HG02938 (cell line): ENCODE measurements around the gene ACTMAP.
"Not testable (repeated sequence)": the region's sequence is repeated elsewhere in the genome, so short reads cannot be mapped to it uniquely, and the experiment has no call there.

Experiments used
- ATAC-seq: cut with Tn5 transposase; IDR thresholded peaks from one replicate; pipeline ENCODE4 v1.9.1; 2021; ENCODE audit warnings: mild to moderate bottlenecking, moderate library complexity; ENCODE audit not compliant: unreplicated experiment

The ACTMAP gene

DNA sequence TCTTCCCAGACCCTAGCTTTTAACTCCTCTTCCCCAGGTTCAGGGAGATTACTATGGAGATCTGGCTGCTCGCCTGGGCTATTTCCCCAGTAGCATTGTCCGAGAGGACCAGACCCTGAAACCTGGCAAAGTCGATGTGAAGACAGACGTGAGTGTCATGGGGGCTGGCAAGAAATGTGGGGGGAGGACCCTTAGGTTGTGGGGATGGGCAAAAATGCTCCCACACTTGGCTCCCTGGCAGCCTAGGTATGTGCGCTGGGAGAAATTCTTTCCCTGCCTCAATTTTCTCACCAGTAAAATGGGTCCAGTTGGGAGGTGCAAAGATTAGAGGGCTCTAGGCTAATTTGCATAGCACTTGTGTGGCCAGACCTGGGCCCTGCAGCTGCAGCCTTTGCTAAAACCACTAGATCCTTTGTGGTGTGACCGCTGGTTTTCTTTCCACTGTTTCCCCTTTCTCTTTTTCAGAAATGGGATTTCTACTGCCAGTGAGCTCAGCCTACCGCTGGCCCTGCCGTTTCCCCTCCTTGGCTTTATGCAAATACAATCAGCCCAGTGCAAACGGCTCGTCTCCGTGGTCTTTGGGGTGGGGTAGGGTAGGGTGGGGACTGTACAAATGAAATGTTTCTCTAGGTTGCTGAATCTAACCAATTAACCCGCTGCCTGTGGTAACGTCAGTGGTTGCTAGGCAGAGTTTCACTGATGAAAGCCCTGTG is 26.8 kb upstream of the ACTMAP start:
- peak; percentile 60 for ATAC-seq

DNA sequence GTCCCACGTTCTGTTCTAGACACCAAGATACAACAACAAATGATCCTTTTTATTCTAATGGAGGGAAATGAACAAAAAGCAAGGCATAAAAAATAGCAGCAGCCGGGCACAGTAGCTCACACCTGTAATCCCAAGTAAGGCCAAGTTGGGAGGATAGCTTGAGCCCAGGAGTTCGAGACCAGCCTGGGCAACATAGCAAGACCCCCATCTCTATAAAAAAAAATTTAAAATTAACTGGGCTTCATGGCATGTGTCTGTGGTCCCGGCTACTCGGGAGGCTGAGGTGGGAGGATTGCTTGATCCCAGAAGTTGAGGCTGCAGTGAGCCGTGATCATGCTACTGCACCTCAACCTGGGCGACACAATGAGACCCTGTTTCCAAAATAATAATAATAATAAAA is 26.1 kb upstream of the ACTMAP start:
- ATAC-seq, result no peak

DNA sequence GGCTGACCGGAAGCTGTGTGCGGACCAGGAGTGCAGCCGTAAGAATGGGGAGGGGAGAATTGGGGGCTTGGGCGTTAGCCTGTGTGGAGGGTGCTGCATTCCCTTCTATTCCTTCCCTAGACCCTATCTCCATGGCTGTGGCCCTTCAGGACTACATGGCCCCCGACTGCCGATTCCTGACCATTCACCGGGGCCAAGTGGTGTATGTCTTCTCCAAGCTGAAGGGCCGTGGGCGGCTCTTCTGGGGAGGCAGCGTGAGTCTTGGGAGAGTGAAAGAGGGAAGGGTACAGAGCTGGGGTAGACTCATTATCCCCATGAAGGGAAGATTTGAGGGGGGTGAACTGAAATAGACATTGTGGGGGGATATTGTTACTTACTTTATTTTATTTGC is 25.4 kb upstream of the ACTMAP start:
- ATAC-seq, result no peak

DNA sequence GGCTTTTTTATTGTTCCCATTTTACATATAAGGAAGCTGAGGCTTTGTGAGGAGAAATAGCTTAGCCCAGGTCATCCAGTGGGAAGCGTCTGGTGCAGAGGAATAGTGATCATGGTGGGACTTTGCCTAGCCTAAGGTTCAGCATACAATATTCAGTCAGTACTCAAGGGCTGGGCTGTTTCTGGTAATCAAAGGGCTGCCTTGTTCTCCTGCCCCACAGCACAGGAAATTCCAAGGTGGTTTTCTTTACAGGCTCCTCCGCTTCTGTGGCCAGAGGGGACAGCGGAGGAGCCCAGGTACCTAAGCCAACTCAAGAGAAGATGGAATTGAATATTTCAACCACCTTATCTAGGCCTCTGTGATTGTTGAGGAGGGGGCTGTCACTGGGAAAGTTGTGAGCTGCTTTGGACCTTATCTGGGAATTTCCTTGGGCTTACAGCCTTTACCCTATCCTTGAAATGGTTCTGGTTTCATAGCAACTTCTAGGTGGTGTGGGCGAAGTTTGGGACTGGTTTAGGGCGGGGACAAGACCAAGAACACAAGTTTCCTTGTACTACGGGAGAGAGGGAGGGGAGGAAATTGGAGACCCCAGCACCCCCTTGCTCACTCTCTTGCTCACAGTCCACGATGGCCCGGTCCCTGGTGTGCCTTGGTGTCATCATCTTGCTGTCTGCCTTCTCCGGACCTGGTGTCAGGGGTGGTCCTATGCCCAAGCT is 24.8 kb upstream of the ACTMAP start, which contains the start of gene MIA:
MIA (plus strand) TSS at position 606 of the 716 bp plus-strand sequence; CDS start at position 628, 22 bp downstream.
- ATAC-seq, result no peak

DNA sequence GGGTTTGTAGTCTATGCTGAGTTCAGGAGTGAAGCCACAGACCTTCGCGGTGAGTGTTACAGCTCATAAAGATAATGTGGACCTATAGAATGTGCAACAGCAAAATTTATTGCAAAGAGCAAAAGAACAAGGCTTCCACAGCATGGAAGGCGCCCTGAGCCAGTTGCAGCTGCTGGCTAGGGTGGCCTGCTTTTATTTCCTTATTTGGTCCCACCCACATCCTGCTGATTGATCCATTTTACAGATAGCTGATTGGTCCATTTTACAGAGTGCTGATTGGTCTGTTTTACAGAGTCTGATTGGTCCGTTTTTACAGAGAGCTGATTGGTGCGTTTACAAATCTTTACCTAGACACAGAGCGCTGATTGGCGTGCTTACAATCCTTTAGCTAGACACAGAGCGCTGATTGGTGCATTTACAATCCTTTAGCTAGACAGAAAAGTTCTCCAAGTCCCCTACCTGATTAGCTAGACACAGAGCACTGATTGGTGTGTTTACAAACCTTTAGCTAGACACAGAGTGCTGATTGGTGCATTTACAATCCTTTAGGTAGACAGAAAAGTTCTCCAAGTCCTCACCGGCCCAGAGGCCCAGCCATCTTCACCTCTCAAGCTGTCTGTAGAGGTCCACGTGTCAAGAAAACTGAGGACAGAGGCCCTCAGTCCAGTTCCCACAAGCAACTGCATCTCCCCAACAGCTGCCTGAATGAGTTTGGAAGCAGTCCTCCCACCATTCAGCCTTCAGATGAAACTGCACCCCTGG is 21.0 kb upstream of the ACTMAP start:
- ATAC-seq, result not testable (repeated sequence)

DNA sequence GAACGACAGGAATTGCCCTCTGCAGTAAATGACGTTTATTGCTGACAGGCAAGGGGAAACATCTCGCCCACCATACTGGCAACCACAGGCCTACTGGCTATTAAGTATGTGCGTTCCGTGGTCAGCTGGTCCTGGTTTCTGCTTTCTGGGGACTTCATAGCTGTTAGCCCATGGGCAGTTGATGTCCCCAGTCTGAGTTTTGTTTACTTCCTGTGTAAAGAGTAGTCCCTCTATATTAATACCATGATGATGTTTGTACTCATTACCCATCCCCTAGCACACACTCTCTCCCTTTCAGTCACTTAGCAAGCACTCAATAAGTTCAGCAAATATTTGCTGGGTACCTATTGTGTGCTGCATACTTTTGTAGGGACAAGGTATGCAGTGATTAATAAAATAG is 18.6 kb upstream of the ACTMAP start:
- no peak for ATAC-seq

DNA sequence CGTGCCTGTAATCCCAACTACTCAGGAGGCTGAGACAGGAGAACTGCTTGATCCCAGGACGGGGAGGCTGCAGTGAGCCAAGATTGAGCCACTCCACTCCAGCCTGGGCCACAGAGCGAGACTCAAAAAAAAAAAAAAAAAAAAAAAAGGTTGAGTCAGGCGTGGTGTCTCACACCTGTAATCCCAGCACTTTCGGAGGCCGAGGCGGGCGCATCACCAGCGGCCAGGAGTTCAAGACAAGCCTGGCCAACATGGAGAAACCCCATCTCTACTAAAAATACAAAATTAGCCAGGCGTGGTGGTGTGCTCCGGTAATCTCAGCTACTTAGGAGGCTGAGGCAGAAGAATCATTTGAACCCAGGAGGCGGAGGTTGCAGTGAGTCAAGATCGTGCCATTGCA is 16.1 kb upstream of the ACTMAP start:
- not testable (repeated sequence) for ATAC-seq

DNA sequence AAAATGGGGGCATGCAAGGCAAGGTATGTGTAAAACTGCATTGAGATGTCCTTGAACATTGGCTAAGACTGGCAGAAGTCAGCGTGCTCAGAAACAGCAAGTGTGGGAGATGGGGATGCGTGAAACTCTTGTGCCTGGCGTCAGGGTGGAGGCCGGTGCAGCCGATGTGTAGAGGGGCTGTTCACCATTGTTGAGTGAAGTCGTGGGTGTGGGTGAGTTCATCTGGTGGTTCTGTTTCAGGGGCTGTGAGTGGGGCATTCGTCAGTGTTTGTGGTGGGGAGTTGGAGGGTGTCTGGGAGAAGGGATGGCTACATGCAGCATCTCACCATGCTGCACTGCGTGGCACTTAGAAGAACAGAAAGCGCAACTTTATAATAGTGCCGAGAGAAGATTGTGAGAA is 13.7 kb upstream of the ACTMAP start:
- ATAC-seq, result no peak

DNA sequence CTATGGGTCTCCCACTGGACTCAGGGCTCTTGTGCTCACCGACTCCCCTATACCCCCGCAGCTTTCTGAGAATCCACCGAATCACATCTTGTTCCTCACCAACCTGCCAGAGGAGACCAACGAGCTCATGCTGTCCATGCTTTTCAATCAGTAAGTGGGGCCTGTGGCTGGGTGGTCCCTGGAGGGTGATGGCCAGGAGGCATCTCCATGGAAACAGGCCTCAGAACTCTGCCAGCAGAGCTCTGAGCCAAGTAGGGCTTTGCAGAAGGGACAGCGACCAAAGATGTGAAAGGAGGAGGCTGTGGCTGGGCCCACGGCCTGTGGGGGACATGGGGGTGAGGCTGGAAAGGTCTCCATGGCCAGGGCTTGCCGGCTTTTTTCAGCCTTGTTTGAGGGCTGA is 13.2 kb upstream of the ACTMAP start:
- ATAC-seq, result no peak

DNA sequence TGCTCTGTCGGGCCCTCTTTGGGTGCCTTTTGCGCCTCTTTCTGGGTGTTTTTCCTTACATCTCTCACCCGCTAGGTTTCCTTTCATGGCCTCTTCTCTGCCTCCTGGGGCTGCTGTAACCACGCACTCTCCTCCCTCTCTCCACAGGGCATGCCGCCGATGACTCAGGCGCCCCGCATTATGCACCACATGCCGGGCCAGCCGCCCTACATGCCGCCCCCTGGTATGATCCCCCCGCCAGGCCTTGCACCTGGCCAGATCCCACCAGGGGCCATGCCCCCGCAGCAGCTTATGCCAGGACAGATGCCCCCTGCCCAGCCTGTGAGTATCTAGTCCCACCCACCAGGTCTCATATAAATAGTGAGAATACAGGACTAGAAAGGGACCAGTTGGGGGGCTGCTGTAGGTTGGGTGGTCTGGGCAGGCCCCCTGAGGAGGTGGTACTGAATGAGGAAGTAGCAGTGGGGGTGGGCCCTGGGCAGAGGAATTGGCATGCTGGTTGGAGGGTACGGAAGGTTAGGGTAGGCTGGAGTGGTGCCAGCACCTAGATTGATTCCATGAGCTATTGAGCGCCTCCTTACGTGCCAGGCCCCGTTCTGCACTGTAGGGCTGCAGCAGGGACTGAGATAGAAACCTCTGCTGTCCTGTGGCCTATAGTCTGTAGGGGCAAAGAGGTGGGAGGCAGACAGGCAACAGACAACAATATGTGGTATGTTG is 12.6 kb upstream of the ACTMAP start:
- ATAC-seq, result no peak

DNA sequence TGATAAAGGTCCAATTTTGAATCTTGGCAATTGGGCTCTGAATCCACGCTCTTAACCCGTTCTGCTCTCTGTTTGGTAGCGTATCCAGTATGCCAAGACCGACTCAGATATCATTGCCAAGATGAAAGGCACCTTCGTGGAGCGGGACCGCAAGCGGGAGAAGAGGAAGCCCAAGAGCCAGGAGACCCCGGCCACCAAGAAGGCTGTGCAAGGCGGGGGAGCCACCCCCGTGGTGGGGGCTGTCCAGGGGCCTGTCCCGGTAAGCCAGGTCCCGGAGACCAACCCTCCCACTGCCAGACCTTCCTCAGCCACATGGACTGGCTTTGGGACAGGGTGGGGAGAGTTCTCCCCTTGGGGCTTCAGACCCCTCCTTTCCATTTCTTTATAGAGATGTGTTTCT is 9.1 kb upstream of the ACTMAP start:
- no peak for ATAC-seq

DNA sequence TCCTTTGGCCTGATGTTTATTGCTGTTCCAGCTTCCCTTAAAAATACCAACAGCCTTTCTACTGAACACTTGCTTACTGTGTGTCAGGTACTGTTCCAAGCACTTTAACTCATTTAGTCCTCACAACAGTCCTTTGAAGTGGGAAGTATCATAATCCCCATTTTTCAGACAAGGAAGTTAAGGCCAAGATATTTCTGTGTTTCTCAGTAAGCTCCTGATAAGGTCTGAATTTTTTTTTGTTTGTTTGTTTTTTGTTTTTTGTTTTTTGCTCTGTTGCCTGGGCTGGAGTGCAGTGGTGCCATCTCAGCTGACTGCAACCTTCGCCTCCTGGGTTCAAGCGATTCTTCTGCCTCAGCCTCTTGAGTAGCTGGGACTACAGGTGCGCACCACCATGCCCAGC is 8.2 kb upstream of the ACTMAP start:
- no peak for ATAC-seq

DNA sequence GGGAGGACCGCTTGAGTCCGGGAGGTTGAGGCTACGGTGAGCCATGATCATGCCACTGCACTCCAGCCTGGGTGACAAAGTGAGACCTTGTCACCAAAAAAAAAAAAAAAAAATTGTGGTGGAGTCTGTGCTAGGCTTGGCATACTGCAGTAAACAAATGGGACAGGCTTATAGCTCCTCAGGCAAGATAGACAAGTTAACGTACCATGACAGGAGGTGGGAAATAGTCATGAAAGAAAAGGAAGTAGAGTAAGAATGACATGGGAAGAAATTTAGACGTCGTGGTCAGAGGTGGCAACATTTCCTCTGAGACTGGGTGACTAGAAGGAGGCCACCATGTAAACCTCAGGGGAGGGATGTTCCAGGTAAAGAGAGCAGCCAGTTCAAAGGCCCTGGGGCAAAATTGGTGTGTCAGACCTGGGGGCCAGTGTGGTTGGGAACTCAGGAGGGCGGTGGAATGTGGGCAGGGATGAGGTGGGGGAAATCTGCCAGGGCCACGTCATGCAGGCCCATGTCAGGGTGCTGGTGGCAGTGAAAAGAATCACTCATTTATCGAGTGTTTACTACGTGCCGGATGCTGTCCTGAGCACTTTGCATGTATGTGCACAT is 6.3 kb upstream of the ACTMAP start:
- ATAC-seq, result no peak

DNA sequence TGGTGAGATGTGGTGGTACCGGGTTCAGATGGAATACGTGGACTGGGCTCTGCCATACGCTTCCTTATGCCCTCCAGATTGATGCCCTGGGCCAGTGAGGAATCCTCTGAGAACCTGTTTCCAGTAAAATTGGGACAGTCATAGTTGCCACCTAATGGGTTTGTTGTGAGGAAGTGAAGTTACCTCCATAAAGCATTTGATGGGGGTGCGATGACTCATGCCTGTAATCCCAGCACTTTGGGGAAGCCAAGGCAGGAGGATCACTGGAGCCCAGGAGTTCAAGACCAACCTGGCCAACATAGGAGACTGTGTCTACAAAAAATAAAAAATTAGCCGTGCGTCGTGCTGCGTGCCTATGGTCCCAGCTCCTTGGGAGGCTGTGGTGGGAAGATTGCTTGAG is 5.5 kb upstream of the ACTMAP start:
- ATAC-seq, result no peak

DNA sequence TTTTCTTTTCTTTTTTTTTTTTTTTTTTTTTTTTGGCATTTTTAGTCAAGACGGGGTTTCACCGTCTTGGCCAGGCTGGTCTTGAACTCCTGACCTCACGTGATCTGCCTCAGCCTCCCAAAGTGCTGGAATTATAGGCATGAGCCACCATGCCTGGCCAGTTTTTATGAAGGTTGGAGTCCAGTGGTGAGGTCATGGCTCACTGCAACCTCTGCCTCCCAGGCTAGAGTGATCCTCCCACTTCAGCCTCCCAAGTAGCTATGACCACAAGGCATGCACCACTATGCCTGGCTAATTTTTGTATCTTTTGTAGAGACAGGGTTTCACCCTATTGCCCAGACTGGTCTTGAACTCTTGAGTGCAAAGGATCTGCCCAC is 5.0 kb upstream of the ACTMAP start:
- no peak for ATAC-seq

DNA sequence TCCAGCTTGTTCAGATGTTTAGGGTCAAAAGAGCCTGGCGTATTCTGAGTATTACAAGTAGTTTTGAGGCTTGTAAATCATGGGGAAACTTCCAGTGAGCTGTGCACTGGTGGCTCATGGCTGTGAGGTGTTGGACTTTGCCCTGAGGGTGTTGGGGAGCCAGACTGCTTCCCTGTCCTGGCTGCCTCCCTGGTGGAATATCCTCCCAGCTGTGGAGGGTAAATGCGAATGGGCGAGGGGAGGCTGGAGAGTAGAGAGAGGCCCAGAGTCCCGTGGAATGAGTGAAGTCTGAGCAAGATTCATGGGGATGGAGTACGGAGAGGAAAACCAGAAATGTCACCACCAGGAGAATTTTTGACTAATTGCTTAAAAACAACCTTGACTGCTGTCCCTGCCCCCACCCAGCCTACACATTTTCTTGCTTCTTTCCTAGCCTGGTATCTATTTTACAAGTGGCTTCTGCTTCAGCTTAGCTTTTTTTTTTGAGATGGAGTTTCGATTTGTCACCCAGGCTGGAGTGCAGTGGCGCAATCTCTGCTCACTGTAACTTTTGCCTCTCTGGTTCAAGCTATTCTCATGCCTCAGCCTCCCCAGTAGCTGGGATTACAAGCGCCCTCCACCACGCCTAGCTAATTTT is 4.5 kb upstream of the ACTMAP start:
- ATAC-seq, result no peak

DNA sequence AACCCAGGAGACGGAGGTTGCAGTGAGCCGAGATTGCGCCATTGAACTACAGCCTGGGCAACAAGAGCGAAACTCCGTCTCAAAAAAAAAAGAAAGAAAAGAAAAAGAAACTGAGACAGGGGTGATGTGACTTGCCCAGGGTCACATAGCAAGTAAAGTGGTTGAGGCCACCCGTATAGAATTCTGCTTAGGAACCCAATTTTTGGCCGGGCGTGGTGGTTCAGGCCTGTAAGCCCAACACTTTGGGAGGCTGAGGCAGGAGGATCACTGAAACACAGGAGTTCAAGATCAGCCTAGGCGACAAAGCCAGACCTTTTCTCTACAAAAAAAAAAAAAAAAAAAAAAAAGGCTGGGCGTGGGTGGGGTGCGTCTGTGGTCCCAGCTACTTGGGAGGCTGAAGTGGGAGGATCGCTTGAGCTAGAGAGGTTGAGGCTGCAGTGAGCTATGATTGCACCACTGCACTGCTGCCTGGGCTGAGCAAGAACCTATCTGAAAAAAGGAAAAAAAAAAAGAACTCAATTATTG is 2.0 kb upstream of the ACTMAP start:
- ATAC-seq, result no peak

DNA sequence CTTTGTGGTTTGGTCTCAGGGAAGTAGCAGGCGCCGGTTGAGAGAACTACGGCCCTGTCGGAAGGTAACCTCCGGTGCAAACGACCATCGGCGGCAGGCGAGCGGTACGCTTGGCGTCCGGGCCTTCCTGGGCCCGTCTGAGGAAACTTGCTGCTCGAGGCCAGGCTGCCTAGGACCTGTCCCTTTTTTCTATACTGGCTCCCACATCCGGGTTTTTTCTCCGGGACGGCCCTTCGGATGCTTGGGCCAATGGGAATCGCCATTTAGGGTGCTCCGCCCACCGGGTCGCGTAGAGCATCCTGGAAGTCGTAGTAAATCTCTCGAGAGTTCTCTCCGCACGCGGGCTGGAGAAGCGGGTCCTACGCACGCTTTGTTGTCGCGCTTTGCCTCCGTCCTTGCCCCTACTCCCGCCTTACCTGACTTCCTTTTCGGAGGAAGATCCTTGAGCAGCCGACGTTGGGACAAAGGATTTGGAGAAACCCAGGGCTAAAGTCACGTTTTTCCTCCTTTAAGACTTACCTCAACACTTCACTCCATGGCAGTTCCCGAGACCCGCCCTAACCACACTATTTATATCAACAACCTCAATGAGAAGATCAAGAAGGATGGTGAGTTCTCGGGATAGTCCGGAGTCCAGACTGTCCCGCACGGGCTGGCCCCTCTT is 729 bp upstream of the ACTMAP start, which contains the start of gene SNRPA:
SNRPA (plus strand) TSS at position 330 of the 664 bp plus-strand sequence; CDS start at position 536, 206 bp downstream.
- ATAC-seq, result peak; percentile 50

DNA sequence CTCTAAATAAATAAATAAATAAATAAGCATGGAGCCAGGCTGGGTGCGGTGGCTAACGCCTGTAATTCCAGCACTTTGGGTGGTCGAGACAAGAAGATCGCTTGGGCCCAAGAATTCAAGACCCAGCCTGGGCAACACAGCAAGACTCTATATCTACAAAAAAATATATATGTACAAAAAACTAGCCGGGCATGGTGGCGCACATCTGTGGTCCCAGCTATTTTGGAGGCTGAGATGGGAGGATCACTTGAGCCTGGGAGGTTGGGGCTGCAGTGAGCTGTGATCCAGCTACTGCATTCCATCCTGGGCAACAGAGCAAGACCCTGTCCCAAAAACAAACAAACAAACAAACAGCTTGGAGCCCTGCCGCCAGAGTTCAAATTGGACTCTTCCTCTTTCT is 2.7 kb downstream of the ACTMAP start:
- no peak for ATAC-seq
